Breast epithelium (tissue), 4 donors: ENCODE data around the gene MB21D2. TPM values are rescaled to one million over a fixed set of nuclear protein-coding genes. Genes with fewer than 3 reads are reported as not detected.

ENCODE experiments used
- DNase-seq, 2 donors: peaks; one replicate each; pipeline ENCODE4 v3.0.0-alpha.2; 2019; ENCODE audit warnings: low spot score in 2 of 2
- H3K27ac ChIP-seq, 2 donors: fragments of 200-600 bp; sonication (generic) in 1 of 2; one replicate each; pipeline ENCODE4 v1.5.1; 2016 to 2019; ENCODE audit warnings: mild to moderate bottlenecking in 1 of 2
- H3K27me3 ChIP-seq, 2 donors: fragments of 200-600 bp; sonication (generic) in 1 of 2; one replicate each; pipeline versions ENCODE4 v1.5.1 to v1.6.0; 2017 to 2019; ENCODE audit warnings: control low read depth in 1 of 2, mild to moderate bottlenecking in 1 of 2
- H3K36me3 ChIP-seq: fragments of 200-600 bp; one replicate; pipeline ENCODE4 v1.5.1; 2019
- H3K4me1 ChIP-seq, 2 donors: fragments of 200-600 bp; sonication (generic); one replicate each; pipeline ENCODE4 v1.5.1; 2016 to 2019; ENCODE audit warnings: control low read depth in 1 of 2
- H3K4me3 ChIP-seq, 3 donors: fragments of 200-600 bp; sonication (generic); 1 replicate in 2 of 3; 2 replicates in 1 of 3; pipeline ENCODE4 v1.5.1; 2016 to 2019; ENCODE audit warnings: mild to moderate bottlenecking in 3 of 3, moderate library complexity in 2 of 3
- H3K9me3 ChIP-seq, 2 donors: fragments of 200-600 bp; sonication (generic) in 1 of 2; one replicate each; pipeline ENCODE4 v1.5.1; 2016 to 2019; ENCODE audit warnings: control low read depth in 1 of 2
- POLR2A ChIP-seq: fragments of 450-650 bp; IDR thresholded peaks from one replicate; pipeline ENCODE4 v1.6.1; 2016; ENCODE audit warnings: antibody characterized with exemption, mild to moderate bottlenecking, moderate library complexity
- POLR2AphosphoS5 ChIP-seq, 3 donors: sonication (generic); formaldehyde crosslinking; IDR thresholded peaks; one replicate each; pipeline ENCODE4 v1.6.1; 2017; ENCODE audit warnings: antibody characterized with exemption in 3 of 3
- intact Hi-C: fragments of 100-400 bp; cut with DNase I; formaldehyde crosslinking; loops from one replicate; pipeline ENCODE4 v1.15.1; 2023; ENCODE audit warnings: low total_unique reads
- total RNA-seq, 3 donors: library from RNA; depleted of rRNA; stranded (reverse); fragments of >200 nt; gene quantifications; one replicate each; pipeline ENCODE4 v1.1.0, GENCODE V29; 2016
- TF ChIP-seq, protein P1 (sequence below), 3 donors: fragments of 450-650 bp; IDR thresholded peaks; one replicate each; pipeline ENCODE4 v1.5.1; 2016 to 2017; ENCODE audit warnings: antibody characterized with exemption in 3 of 3, mild to moderate bottlenecking in 3 of 3, moderate library complexity in 3 of 3

Gene MB21D2
- total RNA-seq, 3 donors from 2014 or later: 4.0 to 11.9 (median 6.2) TPM

DNA sequence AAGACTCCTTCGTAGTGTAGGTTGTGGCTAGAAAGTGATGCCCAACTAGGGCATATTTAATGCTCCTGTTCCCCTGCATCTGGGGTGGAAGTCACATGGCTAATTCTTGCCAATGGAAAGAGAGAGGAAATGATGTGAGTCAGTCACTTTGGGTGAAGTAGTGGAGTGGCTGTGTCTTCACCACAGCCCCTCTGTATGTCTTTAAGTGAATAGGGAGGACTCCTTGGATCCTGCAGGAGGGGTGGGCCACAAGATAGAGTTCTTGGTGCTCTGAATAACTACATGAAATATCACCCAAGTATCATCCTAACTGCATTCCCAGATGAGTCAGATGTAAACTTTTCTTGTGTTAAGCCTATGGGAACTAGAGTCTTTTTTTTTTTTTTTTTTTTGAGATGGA lies 17.8 kb upstream of the MB21D2 start:
- intact Hi-C loops: no loop called here
- Histone ChIP-seq H3K4me1 (no peaks in the 10 kb centered on the region), H3K36me3 (no peaks in the 10 kb centered on the region), H3K9me3 (no peaks in the 10 kb centered on the region), H3K27ac (no peak overlapping the region), H3K27me3 (no peaks in the 10 kb centered on the region), H3K4me3 (no peak overlapping the region)
- no peak for DNase-seq
- TF ChIP-seq, protein P1, sequence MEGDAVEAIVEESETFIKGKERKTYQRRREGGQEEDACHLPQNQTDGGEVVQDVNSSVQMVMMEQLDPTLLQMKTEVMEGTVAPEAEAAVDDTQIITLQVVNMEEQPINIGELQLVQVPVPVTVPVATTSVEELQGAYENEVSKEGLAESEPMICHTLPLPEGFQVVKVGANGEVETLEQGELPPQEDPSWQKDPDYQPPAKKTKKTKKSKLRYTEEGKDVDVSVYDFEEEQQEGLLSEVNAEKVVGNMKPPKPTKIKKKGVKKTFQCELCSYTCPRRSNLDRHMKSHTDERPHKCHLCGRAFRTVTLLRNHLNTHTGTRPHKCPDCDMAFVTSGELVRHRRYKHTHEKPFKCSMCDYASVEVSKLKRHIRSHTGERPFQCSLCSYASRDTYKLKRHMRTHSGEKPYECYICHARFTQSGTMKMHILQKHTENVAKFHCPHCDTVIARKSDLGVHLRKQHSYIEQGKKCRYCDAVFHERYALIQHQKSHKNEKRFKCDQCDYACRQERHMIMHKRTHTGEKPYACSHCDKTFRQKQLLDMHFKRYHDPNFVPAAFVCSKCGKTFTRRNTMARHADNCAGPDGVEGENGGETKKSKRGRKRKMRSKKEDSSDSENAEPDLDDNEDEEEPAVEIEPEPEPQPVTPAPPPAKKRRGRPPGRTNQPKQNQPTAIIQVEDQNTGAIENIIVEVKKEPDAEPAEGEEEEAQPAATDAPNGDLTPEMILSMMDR (IDR thresholded peaks at IDR 0.05): no peak
- TF ChIP-seq POLR2A (no peak), POLR2AphosphoS5 (IDR thresholded peaks at IDR 0.05) (no peak)

DNA sequence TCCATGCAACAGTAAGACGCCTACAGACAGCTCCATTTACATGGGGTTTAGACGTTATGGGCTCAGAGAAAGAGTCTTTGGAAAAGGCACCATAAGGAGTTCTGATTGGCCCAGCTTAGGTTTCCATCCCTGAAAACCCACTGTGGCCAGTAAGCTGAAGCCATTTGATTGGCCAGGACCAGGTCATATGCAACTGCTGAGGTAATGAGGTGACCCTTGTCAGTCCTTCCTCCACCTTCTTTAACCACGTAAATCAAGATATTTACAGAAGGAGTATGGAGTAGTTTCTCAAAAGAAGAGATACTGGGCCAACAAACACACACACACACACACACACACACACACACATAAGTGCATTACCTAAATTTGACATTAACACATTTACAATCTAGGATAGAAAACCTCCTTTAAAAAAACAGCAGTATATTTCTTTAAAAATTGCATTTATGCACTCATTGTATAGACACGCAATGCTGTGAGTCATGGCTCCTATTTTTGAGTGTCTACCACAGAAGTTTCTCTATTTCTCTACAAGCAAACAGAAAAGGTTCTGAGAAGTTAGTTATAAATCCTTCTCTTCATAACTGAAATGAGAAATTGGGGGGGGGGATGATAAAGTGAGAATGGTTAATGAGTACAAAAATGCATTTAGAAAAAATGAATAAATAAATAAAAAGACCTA lies 16.3 kb upstream of the MB21D2 start:
- H3K4me3 ChIP-seq: no peak overlapping the region
- no peaks in the 10 kb centered on the region for H3K4me1 ChIP-seq
- no peaks in the 10 kb centered on the region for H3K36me3 ChIP-seq
- H3K27ac ChIP-seq: no peak overlapping the region
- TF ChIP-seq, protein P1 (IDR thresholded peaks at IDR 0.05): no peak
- TF ChIP-seq POLR2AphosphoS5 (IDR thresholded peaks at IDR 0.05) (no peak), POLR2A (no peak)
- intact Hi-C loops: no loop called here
- no peak for DNase-seq
- H3K9me3 ChIP-seq: no peaks in the 10 kb centered on the region
- no peaks in the 10 kb centered on the region for H3K27me3 ChIP-seq

DNA sequence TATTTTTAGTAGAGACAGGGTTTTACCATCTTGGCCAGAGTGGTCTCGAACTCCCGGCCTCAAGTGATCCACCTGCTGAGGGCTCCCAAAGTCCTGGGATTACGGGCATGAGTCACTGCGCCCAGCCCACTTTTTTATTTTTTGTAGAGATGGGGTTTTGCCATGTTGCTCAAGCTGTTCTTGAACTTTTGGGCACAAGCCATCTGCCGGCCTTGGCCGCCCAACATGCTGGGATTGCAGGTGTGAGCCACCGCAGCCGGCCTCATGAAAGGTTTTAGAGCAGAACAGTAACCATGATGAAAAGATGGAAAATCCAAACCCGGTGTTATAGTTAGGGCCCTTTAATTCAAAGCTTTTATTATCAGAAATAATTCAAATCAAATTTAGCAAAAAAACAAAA lies 15.6 kb upstream of the MB21D2 start:
- no peak overlapping the region for H3K27ac ChIP-seq
- no peaks in the 10 kb centered on the region for H3K9me3 ChIP-seq
- intact Hi-C loops: no loop called here
- no peak overlapping the region for H3K4me3 ChIP-seq
- no peaks in the 10 kb centered on the region for H3K27me3 ChIP-seq
- TF ChIP-seq, protein P1 (IDR thresholded peaks at IDR 0.05): no peak
- no peak for TF ChIP-seq POLR2AphosphoS5 (IDR thresholded peaks at IDR 0.05)
- H3K4me1 ChIP-seq: no peaks in the 10 kb centered on the region
- DNase-seq: no peak
- no peaks in the 10 kb centered on the region for H3K36me3 ChIP-seq

DNA sequence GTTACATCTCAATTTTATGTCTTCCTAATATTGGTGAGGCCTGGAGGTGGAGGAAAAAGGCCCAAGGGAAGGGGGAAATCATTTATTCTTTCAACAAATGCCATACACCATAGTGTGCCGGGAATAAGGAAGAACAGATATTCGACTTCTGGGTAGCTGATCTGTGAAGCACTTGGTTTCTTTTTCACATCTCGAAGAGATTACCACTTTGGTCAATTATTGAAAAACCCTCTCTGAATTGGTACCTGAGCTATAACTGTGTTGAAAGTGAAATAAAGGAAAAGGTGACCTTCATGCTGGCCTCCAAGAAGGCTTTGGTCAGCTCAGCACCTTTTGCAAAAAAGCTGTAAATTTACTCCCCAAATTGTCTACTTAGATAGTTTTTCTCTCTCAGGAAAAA lies 14.2 kb upstream of the MB21D2 start:
- DNase-seq: no peak
- TF ChIP-seq POLR2AphosphoS5 (IDR thresholded peaks at IDR 0.05) (no peak), POLR2A (no peak)
- TF ChIP-seq, protein P1 (IDR thresholded peaks at IDR 0.05): no peak
- Histone ChIP-seq H3K36me3 (no peaks in the 10 kb centered on the region), H3K27ac (no peak overlapping the region), H3K4me3 (no peak overlapping the region), H3K4me1 (no peaks in the 10 kb centered on the region), H3K9me3 (no peaks in the 10 kb centered on the region), H3K27me3 (no peaks in the 10 kb centered on the region)
- intact Hi-C loops: no loop called here

DNA sequence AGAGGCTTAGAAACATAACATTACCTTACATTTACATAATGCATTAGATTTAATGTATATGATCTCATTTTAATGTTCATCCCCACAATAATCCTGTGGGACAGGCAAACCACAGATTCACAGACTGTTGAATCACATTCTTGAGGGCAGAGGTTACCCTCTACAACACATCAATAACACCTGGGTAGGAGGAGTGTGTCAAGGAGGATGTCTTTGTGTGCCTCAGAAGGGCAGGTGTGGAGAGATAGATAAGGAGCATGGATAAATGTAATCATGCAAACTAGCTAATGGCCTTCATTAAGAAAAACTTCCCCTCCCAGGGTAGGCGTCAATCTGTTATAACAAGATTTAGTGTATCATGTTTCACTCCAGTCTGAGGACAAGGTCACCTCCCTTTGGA lies 12.9 kb upstream of the MB21D2 start:
- Histone ChIP-seq H3K36me3 (no peaks in the 10 kb centered on the region), H3K9me3 (no peaks in the 10 kb centered on the region), H3K4me1 (no peaks in the 10 kb centered on the region), H3K27me3 (no peaks in the 10 kb centered on the region), H3K27ac (no peak overlapping the region), H3K4me3 (no peak overlapping the region)
- DNase-seq: no peak
- TF ChIP-seq POLR2A (no peak), POLR2AphosphoS5 (IDR thresholded peaks at IDR 0.05) (no peak)
- TF ChIP-seq, protein P1 (IDR thresholded peaks at IDR 0.05): no peak
- intact Hi-C loops: no loop called here
